ENCODE results near the gene MRPL43.

- TF ChIP-seq POLR2A (IDR thresholded peaks at IDR 0.05) (no peak), CTCF (IDR thresholded peaks at IDR 0.05) (no peak)
These were observed 21.6 kb upstream of the MRPL43 start for GRCh38 chr10:101008823-101009423.
